DMS53 (cell line): Measurements from ENCODE around the gene KLHL11.
"Not testable (repeated sequence)": the region's sequence is repeated elsewhere in the genome, so short reads cannot be mapped to it uniquely, and the experiment has no call there.

Experiments
- DNase-seq: peaks from one replicate; lab custom pipeline; 2025; lab: John Stamatoyannopoulos, UW

The KLHL11 gene

GRCh38 chr17:41885733-41886132 is 20.5 kb upstream of the KLHL11 start:
- DNase-seq, result peak; percentile 23

- DNase-seq, result no peak
Observed at GRCh38 chr17:41882756-41883155, 17.5 kb upstream of the KLHL11 start.

DNA sequence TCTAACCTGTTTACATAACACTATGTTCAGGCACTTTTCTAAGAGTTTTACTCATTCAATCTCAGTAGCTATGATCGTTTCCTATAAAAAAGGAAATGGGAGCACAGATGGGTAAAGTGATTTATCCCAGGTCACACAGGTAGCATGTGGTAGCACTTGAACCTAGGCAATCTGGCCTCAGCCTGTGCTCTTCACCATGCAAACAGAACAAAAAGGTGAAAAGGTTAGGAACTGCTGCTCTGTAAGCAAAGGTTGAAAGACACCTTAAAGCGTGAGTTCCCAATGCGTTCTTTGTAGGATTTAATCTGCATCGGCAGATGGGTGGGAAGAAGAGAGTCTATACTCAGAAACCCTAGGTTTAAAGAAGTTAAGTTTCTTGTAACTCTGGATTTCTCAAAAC is 14.9 kb upstream of the KLHL11 start:
- no peak for DNase-seq

GRCh38 chr17:41874293-41874670 is 9.1 kb upstream of the KLHL11 start:
- not testable (repeated sequence) for DNase-seq

- DNase-seq, result no peak
Observed at GRCh38 chr17:41873559-41874292, 8.5 kb upstream of the KLHL11 start.

DNA sequence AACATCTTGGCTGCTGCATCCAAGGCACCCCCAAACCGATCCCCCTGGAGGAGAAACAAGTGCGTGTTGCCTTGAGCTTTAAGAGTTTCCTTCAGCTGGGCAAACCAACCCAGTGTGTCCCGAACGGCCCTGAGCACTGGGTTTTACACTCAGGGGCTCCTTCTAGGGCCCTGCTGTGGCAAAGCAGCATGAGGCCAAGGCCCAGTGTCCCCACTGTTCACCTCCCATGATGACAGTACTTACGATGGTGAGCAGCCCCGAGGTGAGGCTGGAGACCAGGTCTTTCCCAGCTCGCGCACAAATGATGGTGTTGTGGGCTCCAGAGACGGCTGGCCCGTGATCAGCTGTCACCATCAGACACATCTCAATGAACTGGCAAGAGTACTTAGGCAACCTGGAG is 6.6 kb upstream of the KLHL11 start:
- DNase-seq, result no peak

GRCh38 chr17:41870627-41871026 is 5.4 kb upstream of the KLHL11 start:
- peak; percentile 66 for DNase-seq

DNA sequence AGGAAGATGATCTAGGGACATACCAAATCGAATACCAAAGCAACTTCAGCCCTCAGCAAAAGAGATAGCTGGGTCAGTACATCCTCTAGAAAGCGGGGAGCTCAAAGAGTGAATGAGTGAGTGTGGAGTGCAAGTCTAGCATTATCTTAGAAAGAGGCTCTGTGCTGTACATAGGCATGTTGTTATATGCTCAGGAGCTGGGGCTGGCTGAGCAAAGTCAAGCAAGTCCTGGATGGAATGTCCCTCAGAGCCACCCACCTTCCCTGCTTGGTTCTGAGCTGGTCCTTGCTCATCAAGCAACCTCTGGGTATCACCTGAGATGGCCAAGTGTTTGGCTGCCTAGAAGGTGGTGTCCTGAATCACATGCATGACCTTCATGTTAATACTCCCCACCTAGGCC is 4.9 kb upstream of the KLHL11 start:
- DNase-seq, result no peak

DNA sequence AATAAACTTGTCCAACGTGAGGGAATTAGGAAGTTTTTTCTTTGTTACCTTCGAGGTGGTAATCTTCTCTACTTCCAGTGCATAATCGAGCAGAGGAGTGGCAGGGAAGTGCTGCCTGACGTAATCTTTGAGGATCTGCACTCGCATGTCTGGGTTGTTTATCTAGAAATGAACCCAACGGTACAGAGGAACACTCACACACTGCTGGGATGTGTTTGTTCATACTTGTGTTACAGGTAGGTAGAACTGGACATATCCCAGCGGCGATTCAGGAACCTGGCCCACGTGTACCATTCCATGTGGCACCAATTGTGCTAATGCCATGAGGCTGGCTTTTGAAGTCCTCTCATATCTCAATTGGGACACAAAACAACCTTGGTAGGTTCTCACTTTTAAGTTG is 4.2 kb upstream of the KLHL11 start:
- DNase-seq, result no peak

DNA sequence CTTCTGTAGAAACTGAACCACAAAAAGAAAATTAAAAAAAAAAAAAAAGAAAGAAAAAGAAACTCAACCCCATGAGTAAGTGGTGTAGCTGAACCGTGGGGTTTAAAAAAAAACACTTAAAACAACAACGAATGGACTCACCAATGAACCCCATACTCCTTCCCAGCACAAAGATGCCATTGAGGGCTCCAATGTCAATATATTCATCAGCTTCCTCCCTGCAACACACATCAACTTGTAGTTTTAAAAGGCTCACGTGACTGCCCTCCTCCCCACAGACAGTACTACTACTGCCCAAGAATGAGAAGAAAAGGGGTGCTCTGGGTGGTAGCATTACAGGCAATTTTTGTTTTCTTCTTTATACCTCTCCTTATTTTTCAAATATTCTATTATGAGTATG is 3.3 kb upstream of the KLHL11 start:
- no peak for DNase-seq

- no peak for DNase-seq
Observed at GRCh38 chr17:41865596-41865893, 322 bp upstream of the KLHL11 start.

GRCh38 chr17:41864498-41864835 is 756 bp downstream of the KLHL11 start:
- no peak for DNase-seq

- no peak for DNase-seq
Observed at GRCh38 chr17:41863074-41863848, 2.0 kb downstream of the KLHL11 start.

- DNase-seq, result no peak
Observed at GRCh38 chr17:41860254-41860931, 4.8 kb downstream of the KLHL11 start.

DNA sequence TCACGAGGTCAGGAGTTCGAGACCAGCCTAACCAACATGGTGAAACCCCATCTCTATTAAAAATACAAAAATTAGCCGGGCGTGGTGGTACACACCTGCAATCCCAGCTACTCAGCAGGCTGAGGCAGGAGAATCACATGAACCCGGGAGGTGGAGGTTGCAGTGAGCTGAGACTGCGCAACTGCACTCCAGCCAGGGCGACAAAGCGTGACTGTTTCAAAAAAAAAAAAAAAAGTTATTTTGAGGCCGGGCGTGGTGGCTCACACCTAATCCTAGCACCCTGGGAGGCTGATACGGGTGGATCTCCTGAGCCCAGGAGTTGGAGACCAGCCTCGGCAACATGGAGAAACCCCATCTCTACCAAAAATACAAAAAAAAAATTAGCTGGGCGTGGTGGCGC is 13.8 kb downstream of the KLHL11 start:
- not testable (repeated sequence) for DNase-seq

DNA sequence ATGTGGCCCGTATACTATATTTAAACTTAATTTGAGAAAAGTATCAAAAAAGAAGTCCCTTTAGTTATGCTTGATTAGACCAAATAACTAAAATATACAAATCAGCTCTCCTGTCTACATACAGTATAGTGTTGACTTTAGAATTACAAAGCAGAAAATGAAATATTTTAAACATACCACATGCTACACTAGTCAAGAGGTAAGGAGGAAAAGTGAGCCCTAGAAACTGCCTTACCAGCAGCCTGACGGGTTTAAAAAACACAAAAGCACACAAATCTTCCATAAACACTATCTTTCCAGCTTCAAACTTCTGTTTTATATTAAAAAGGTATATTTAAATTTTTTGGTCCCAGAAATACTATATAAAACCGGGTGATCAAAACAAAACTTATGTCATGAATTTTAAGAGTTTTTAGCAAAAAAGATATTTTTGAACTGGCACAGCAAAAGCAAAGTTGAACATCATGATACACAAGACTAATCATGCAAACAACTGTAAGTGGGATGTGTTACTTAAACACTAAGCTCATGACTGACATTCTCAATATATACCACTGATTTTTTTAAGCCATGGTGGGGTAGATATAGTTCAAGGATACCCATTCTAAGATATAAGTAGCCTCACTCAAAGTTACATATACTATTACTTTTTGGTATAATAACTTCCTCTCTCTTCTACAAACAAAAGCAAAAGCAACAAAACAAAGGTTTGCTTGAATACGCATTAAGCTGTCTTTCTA is 15.8 kb downstream of the KLHL11 start:
- no peak for DNase-seq

DNA sequence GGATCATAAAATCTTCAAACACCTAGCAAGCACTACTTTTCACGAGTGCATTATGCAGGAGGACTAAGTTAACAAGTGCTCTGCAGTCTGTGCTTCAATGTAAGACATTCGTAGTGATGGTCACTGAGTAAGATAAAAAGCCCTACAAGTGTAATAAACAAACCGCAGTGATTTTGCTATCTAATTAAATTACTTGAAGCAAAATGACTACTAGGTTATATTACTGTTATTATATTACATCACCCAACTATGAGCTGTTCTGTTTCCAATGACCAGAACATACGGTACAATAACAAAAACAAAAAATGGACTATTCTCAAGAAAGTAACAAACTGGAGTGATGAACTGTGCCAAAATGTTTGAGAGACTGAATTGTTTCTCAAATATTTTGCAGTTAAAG is 16.4 kb downstream of the KLHL11 start:
- DNase-seq, result no peak

GRCh38 chr17:41844971-41845370 is 20.3 kb downstream of the KLHL11 start:
- no peak for DNase-seq

GRCh38 chr17:41840781-41841180 is 24.4 kb downstream of the KLHL11 start:
- not testable (repeated sequence) for DNase-seq

- DNase-seq, result not testable (repeated sequence)
Observed at GRCh38 chr17:41839448-41839847, 25.8 kb downstream of the KLHL11 start.

GRCh38 chr17:41837761-41838538 is 27.3 kb downstream of the KLHL11 start, which contains the start of gene KLHL10:
KLHL10 (plus strand) TSS chr17:41837825; CDS start chr17:41837933, 108 bp downstream.
- DNase-seq, result no peak
